AG04450 (cell line): ENCODE data around the gene C6orf118. TPM values are rescaled to one million over a fixed set of nuclear protein-coding genes. Genes with fewer than 3 reads are reported as not detected.

Source experiments
- CTCF ChIA-PET: fragments of 300-600, 350-600 bp; formaldehyde crosslinking; extraction: SDS; loops from one replicate; lab custom pipeline; 2022; ENCODE audit warnings: antibody characterized with exemption, inconsistent platforms; lab: Charles Lee
- POLR2A ChIA-PET: fragments of 350-600 bp; formaldehyde crosslinking; extraction: SDS; loops from one replicate; lab custom pipeline; 2021; ENCODE audit warnings: antibody characterized with exemption, inconsistent platforms; lab: Yijun Ruan, JAX
- DNase-seq: peaks from one replicate; pipeline ENCODE4 v3.0.0-alpha.2; 2011; ENCODE audit warnings: low read depth, low spot score
- H3K27ac ChIP-seq: one replicate; pipeline ENCODE4 v1.5.1; 2012; ENCODE audit warnings: low read depth, low read length, control low read depth
- H3K27me3 ChIP-seq: one replicate; pipeline ENCODE4 v1.6.0; 2012; ENCODE audit warnings: low read length; ENCODE audit not compliant: control insufficient read depth, insufficient read depth
- H3K4me3 ChIP-seq: 2 replicates; pipeline ENCODE4 v1.5.1; 2011; ENCODE audit warnings: mild to moderate bottlenecking, low read depth, low read length, control low read depth
- H3K9me3 ChIP-seq: 2 replicates; pipeline ENCODE4 v1.5.1; 2012; ENCODE audit warnings: low read length; ENCODE audit not compliant: control insufficient read depth, insufficient read depth
- polyA plus RNA-seq: library from polyadenylated mRNA; depleted of rRNA; stranded (reverse); fragments of >200 nt; gene quantifications from 2 replicates; pipeline ENCODE4 v1.2.3, GENCODE V29; 2011
- TF ChIP-seq, protein P1 (sequence below): IDR thresholded peaks from 2 replicates; pipeline ENCODE4 v1.5.1; 2011; ENCODE audit warnings: low read depth, low read length, control low read depth, inconsistent platforms

The C6orf118 gene
- polyA plus RNA-seq, 1 experiment: not detected

DNA sequence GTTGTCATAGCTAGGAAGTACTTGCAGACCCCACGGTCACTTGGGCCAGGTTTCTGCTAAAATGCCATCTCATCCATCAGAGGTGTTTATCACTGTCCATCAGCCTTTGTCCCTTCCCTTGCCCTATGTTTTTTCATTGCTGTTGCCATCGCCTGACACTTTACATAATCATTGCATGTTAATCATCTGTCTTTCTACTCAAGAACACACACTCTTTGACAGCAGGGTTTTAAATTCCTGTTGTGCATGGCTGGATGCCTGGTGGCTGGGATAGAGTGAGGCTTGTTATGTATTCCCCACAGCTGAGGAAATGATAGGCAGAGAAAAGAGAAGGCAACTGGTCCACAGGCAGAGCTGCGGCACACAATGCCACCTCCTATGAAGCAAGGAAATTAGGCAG is 11.7 kb upstream of the C6orf118 start:
- H3K9me3 ChIP-seq: peaks cover 26% of the 10 kb centered on the region
- CTCF ChIA-PET: no interaction called here
- POLR2A ChIA-PET: no interaction called here

GRCh38 chr6:165317723-165318122 is 8.3 kb upstream of the C6orf118 start:
- H3K4me3 ChIP-seq: no peak overlapping the region
- no peak for DNase-seq
- no peak overlapping the region for H3K27ac ChIP-seq
- H3K27me3 ChIP-seq: no peaks in the 10 kb centered on the region
- POLR2A ChIA-PET: no interaction called here
- TF ChIP-seq, protein P1, sequence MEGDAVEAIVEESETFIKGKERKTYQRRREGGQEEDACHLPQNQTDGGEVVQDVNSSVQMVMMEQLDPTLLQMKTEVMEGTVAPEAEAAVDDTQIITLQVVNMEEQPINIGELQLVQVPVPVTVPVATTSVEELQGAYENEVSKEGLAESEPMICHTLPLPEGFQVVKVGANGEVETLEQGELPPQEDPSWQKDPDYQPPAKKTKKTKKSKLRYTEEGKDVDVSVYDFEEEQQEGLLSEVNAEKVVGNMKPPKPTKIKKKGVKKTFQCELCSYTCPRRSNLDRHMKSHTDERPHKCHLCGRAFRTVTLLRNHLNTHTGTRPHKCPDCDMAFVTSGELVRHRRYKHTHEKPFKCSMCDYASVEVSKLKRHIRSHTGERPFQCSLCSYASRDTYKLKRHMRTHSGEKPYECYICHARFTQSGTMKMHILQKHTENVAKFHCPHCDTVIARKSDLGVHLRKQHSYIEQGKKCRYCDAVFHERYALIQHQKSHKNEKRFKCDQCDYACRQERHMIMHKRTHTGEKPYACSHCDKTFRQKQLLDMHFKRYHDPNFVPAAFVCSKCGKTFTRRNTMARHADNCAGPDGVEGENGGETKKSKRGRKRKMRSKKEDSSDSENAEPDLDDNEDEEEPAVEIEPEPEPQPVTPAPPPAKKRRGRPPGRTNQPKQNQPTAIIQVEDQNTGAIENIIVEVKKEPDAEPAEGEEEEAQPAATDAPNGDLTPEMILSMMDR: no peak
- peaks cover 21% of the 10 kb centered on the region for H3K9me3 ChIP-seq
- CTCF ChIA-PET: no interaction called here

More for the DNA sequence above, 11.7 kb upstream of the C6orf118 start:
- TF ChIP-seq, protein P1: no peak
- no peak for DNase-seq
- Histone ChIP-seq H3K4me3 (no peak overlapping the region), H3K27me3 (no peaks in the 10 kb centered on the region), H3K27ac (no peak overlapping the region)

GRCh38 chr6:165306955-165307354 is 2.5 kb downstream of the C6orf118 start:
- peaks cover 29% of the 10 kb centered on the region for H3K9me3 ChIP-seq
- CTCF ChIA-PET: interaction anchor here (0.7 kb wide), 1 partner anchor 791 kb away, joined by 7 read pairs; no protein-coding TSS in a partner anchor
- no peak overlapping the region for H3K4me3 ChIP-seq
- no peaks in the 10 kb centered on the region for H3K27me3 ChIP-seq
- H3K27ac ChIP-seq: no peak overlapping the region
- TF ChIP-seq, protein P1: no peak
- POLR2A ChIA-PET: no interaction called here
- DNase-seq: no peak

GRCh38 chr6:165301372-165302246 is 7.8 kb downstream of the C6orf118 start:
- no peak overlapping the region for H3K4me3 ChIP-seq
- CTCF ChIA-PET: no interaction called here
- POLR2A ChIA-PET: no interaction called here
- H3K27me3 ChIP-seq: no peaks in the 10 kb centered on the region
- TF ChIP-seq, protein P1: no peak
- H3K9me3 ChIP-seq: peaks cover 45% of the 10 kb centered on the region
- no peak for DNase-seq
- no peak overlapping the region for H3K27ac ChIP-seq

DNA sequence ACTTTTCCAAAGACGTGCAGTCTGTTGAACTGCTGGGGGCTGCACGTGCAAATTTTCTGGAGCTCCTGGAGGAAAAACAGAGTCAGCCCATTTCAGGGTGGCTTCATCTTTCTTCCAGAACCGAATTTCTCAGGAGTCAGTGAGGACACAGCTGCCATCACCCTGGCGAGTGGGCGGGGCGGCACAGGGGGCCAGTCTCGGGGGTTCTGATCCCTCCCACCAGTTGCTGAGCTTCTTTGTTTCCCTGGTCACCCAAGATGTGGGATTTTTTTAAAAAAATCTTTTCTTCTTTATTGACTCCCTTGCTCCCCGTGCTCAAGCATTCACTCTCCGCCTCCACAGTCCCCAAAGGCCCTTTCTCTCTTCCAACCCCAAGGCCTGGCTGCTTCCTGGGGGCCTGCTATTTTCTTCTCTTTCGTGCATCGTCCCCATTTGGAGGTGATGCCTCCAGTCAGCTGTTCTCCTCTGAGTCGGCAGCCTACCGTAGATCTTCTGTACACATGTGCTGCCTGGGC is 8.9 kb downstream of the C6orf118 start:
- Histone ChIP-seq H3K27ac (no peak overlapping the region), H3K9me3 (peaks cover 50% of the 10 kb centered on the region), H3K4me3 (no peak overlapping the region), H3K27me3 (no peaks in the 10 kb centered on the region)
- no peak for DNase-seq
- ChIA-PET POLR2A (no interaction called here), CTCF (no interaction called here)
- TF ChIP-seq, protein P1: no peak
